HG03520 (cell line): ENCODE results near the gene LPP.

Experiments used
- ATAC-seq: cut with Tn5 transposase; IDR thresholded peaks from one replicate; pipeline ENCODE4 v1.9.1; 2021; ENCODE audit warnings: mild to moderate bottlenecking, moderate library complexity; ENCODE audit not compliant: unreplicated experiment

Gene LPP

GRCh38 chr3:188812198-188812597, 658.2 kb downstream of the LPP start:
- no peak for ATAC-seq

DNA sequence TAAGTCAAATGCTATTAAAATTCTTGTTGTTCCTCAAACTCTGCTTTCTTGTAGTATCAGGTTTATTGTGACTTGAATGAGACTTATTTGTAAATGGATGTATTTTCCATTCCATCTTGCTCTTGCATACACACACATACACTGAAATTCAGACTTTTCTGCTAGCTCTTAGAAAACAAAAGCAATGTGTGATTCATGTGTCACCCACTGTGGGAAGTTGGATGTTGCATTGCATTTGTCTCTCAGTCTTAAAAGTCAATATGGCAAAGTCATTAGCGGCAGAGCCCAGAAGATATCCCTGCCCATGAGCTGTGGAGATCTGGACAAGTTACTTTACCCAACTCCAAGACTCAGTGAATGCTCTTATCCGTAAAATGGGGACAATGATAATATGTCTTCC, 660.6 kb downstream of the LPP start:
- ATAC-seq = no peak

GRCh38 chr3:188817103-188817934, 663.4 kb downstream of the LPP start:
- no peak for ATAC-seq

GRCh38 chr3:188817935-188818269, 663.9 kb downstream of the LPP start:
- no peak for ATAC-seq

- no peak for ATAC-seq
Observed at GRCh38 chr3:188818282-188818681, 664.3 kb downstream of the LPP start.

DNA sequence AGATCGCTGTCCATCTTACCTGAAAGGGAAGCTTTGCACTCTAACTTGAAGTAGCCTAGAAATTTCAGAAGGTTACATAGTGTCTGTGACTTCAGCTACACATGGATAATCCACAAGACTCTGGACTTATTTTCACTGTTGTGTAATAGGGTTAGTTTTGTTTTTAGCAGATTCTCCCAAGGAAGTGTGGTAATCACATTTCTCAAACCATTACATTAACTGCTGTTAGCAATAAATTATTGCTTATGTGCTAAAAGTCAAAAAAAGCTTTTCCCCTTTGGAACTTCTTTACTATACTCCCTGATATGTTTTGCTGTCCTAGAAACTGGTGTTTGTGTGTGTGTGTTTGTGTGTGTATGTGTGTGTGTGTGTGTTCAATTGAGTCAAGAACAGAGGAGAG, 666.0 kb downstream of the LPP start:
- no peak for ATAC-seq

DNA sequence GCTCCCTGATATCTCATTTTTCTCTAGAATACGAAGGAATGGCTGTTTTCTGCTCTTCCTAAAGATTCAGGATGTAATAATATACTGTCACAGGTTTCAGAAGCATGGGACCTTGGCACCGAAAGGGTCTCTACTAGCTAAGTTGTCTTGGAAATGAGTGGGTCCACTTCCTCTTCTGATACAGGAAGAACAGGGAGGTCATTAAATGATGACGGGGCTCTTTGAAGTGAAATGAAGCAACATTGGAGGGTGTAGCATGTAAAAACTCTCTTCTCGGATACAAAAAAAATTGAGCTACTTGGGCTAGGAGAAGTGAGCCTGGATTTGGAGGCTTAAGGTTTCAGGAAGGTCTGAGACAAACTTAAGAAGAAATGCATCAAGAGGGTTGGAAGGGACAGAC, 668.0 kb downstream of the LPP start:
- no peak for ATAC-seq

DNA sequence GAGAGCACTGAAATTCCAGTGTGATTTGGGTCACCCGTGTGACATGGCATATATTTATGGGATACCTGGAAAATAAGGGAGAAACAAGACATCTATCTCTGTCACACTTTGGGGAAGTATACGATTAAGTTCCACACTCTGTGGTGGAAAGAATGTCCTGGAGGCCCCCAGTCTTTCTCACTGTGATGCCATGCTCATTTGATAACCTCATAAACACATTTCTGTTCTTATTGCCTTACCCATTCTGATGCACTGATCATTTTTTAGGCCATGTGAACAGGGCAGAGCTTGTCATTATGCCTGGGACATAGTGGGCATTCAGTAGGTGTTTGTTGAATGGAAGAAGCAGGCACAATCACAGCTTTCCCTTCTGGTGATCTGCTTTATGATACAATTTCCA, 668.5 kb downstream of the LPP start:
- ATAC-seq = no peak

- ATAC-seq = no peak
Observed at GRCh38 chr3:188824566-188824965, 670.6 kb downstream of the LPP start.

DNA sequence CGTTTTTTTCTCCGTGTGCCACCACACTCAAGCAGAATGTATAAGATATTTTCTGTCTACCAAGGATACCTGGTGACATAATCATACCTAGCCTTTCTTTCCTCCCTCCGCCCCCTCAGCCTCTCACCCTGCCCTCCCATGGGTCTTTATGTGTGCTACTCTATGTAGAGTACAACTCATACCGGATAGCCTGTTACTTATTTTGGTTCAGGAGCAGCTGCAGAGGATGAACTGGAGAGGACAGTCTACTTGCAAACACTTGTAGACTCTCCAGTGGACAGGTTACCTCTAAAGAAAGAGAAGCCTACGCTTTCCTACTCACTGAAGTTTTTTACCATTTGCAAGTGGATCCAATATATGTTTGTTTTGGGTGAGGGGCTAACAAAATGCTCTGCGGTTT, 671.9 kb downstream of the LPP start:
- no peak for ATAC-seq

GRCh38 chr3:188826574-188826973, 672.6 kb downstream of the LPP start:
- no peak for ATAC-seq

DNA sequence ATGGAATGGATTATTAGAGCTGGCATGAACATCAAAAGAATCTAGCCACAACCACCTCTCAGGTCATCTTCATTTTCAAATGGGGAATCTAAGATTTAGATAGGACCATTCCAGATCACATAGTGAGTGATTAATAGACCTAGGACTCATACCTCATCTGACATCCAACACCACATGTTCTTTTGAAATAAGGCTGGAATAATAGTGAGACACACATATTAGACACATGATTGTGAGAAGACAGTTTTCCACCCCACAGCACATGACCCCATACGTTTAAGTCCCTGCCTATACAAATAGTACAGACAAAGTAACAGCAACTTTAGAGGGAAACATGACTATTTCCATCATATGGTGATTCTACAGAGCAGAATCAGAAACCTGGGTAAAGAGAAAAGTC, 673.1 kb downstream of the LPP start:
- ATAC-seq = no peak

DNA sequence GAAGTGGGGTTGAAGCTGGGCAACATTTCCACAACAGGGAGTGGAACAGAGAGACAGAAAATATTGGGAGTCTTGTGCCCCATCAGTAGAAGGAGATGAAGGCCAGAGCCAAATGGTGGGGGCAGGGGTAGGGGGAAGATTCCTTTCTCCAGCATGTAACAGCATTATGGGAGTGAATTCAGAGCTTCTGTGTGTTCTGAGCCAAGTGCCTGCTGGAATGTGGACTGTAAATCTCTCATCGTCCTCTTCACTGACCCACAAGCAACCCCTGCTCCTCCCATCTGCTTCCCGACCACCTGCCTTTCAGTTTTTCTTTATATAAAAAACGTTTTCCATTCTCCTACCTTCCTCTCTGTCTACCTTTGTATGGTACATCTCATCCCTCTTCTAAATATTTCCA, 673.6 kb downstream of the LPP start:
- ATAC-seq = no peak

- no peak for ATAC-seq
Observed at GRCh38 chr3:188829130-188829529, 675.2 kb downstream of the LPP start.

- ATAC-seq = no peak
Observed at GRCh38 chr3:188829576-188829975, 675.6 kb downstream of the LPP start.

DNA sequence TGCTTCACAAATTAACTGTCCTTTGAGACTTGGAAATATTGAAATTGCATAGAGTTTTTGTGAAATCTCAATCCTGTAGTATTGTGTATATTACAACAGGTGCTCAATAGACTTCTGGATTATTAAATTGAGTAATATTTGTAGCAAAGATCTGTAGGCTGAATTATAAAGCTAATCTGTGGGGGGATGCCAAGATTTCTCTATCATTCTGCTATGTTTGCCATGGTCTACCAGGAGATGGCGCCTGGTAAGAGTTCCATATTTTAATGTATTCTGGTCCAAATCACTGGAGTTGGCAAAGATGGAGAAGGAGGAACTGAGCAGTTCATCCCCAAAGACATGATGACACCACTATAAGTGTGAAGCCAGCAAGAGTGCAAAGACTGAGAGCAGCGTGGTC, 676.9 kb downstream of the LPP start:
- no peak for ATAC-seq

DNA sequence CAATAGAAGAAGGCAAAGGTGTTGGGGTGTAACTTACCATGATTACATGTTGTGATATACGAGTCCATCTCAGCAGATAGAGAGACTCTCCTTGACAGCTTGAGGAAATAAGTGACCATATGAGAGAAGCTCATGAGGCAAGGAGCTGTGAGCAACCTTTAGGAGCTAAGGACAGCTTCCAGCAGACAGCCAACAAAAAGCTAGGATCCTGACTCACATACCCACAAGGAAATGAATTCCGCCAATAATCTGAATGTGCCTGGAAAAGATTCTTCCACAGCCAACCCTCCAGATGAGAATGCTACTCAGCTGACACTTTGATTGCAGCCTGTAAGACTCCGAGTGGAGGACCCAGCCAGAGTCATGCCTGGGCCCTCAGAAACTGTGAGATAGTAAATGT, 678.2 kb downstream of the LPP start:
- no peak for ATAC-seq

DNA sequence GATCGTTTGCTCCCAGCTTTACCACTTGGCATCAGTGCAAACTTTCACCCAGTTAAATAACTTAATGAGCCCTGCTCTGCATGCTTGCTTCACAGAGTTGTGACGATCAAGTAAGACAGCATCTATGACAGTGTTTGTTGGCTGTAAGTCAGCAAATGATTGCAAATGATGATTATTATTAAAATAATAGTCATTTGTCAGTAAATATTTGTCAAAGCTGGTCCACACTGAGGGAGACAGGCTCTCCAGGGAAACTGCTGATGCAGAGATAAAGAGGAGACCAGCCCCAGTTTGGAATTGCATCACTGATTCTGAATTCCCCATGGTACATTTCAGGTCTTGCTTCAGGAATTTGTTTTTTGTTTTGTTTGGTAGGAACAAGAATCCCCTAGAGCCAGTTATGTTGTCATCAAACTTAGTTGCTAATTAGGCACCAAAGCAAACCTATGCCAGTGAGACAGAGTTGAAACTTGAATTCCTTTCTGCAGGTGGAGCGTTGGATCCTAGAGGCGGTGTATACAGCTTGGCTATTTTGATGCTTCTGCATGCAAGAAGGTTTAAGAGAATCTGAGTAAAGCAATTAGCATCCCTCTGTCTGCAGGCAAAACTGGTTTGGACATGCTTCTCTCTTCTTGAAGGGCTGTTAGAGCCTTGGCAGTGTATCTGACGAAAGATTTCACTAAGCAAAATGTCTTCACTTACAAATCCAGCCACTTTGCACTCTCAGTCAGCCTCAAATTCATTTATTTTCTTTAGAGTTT, 679.2 kb downstream of the LPP start:
- no peak for ATAC-seq

GRCh38 chr3:188834349-188834748, 680.4 kb downstream of the LPP start:
- no peak for ATAC-seq

DNA sequence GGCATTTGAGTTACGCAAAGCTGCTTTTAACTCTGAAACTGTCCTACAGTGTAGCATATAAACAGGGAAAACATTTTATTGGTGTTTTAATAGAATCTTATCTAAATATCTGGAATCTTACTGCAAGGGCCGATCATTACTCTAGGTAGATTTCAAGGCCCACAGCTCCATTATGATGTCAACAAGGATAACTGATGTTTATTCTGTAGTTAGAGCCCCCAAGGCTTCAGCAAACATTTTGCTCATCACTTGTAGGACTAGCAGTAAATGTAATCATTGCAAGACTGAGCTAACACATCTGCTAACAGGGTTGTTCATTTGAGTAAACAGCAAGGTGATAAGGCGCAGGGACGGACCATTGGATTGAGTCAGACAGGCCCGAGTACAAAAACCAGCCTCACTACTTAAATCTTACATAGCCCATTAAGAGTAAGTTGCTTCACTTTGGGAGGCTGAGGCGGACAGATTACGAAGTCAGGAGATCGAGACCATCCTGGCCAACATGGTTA, 685.3 kb downstream of the LPP start:
- ATAC-seq = no peak

DNA sequence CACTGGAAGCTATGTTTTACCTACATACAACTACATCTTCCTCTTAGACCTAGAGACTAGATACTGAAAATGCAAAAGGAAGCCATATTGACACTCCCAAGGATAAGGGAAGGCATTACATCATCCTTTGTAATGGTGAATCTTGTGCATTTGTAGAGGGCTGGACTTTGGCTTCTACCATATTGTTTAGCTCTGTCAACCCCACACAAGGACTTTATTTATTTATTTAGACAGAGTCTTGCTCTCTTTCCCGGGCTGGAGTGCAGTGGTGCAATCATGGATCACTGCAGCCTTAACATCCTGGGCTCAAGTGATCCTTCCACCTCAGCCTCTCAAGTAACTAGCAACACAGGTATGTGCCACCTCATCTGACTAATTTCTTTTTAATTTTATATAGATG, 686.3 kb downstream of the LPP start:
- ATAC-seq = no peak

GRCh38 chr3:188841906-188842305, 687.9 kb downstream of the LPP start:
- no peak for ATAC-seq
